NCI-H226 (cell line): ENCODE measurements around the gene NHLRC1.
A peak's percentile ranks its signal among the peaks of the same experiment; 100 is the strongest.
"Not testable (repeated sequence)": the region's sequence is repeated elsewhere in the genome, so short reads cannot be mapped to it uniquely, and the experiment has no call there.

Source experiments
- DNase-seq: peaks from one replicate; pipeline ENCODE4 v3.0.0-alpha.2; 2015

Gene NHLRC1

DNA sequence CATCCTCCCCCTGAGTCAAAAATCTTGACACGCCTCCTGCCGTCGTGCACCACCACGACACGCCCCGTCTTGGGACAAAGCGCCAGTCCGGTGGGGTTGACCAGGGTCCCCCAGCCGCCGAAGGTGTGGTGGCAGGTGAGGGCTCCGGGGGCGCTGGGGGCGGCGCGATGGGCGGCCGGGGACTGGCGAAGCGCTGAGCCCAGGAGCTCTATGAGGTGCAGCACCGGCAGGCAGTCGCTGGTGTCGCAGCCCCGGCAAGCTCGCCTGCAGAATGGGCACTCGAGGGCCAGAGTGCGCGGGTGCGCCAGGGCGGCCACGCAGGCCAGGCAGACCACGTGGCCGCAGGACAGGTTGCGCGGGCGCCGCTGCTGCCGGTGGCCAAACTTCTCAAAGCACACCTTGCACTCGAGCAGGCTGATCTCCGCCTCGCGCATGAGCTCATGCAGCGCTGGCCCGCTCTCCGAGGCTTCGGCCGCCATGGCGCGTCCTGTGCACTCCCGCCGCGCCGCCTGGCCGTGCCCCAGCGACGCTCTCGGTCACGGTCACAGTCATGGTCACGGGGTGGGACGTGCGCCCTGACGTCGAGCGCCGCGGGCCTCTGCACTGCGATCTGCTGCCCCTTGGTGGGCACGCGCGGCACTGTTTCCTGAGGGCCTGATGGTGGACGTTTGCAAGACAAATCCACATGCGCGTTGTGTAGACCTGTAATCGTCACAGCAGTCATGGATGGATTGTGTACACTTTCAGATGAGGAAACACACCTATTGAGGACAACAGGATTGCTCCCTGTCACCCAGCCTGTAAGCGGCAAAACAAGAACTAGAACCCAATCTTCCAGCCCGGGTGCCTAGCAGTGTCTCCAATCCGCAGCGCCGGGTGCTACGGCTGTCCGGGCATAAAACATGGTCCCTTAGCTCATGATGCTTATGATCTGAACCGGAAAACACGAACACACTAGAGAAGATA lies at the start of gene NHLRC1:
Gene NHLRC1 (minus strand): TSS at position 550 of the 966 bp plus-strand sequence. CDS start 71 bp downstream, at position 479.
- peak; percentile 65 for DNase-seq

DNA sequence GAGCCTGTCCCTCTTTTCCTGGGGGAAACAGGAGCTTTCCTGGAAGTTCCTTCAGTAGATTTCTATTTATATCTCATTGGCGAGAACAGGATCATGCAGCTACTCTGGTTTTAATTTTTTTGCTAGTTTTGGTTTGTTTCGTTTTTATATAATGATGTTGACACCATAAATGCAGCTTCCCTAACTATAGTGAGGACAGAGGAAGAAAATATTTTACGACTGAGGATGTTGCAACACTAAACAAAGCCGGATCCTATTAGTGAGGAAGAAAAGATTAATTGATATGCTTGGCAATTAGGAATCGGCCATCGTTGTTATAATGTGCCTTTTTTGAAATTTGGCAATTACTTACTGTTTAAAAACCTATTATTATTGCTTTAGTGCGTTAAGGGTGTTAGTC lies 49.4 kb upstream of the NHLRC1 start:
- DNase-seq = no peak

DNA sequence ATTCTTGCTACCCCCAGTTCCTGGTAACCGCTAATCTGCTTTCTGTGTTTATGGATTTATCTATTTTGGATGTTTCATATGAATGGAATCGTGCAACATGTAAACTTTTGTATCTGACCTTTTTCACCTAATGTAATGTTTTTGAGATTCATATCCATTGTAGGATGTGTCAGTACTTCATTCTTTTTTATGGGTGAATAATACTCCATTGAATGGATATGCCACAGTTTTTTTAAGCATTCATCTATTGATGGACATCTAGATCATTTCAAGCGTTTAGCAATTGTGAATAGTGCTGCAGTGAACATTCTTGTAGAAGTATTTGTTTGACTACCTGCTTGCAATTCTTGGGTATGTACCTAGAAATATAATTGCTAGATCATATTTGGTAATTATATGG lies 45.8 kb upstream of the NHLRC1 start:
- DNase-seq = no peak

DNA sequence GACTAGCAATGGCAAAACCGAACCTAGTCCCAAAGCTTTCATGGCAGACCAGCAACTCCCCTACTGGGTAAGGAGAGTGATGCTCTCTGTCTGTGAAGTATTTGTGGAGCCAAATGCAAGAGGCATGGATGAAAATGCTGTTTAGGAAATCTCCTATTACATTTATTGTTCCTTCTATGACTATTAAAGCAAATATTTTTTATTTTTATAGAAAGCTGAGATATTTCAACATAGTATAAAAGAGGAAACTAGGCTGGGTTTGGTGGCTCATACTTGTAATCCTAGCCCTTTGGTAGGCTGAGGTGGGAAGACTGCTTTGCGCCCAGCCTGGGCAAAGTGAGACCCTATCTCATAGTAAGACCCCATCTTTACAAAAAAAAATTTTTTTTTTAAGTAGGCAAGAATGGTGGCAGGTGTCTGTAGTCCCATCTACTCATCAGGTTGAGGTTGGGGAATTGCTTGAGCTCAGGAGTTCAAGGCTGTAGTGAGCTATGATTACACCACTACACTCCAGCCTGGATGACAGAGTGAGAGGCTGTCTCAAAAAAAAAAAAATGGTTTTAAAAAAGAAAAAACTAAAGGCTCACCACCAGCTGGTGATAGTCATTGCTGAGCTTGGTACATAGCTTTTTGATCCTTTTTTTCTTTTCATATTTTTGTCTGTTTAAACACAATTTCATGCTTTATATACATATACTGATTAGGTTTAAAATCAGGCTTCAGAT lies 44.0 kb upstream of the NHLRC1 start:
- DNase-seq = no peak

DNA sequence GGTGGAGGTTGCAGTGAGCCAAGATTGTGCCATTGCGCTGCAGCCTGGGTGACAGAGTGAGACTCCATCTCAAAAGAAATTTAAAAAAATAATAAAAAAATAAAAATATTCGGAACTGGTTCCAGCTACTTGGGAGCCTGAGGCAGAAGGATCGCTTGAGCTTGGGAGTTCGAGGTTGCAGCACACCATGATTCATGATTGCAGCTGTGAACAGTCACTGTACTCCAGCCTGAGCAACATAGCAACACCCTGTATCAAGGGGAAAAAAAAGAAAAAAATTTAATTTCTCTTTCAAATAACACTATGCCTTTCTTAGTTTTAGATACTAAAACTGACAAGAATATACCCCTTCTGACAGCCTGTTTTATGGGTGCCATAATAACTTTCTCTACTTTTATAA lies 43.3 kb upstream of the NHLRC1 start:
- no peak for DNase-seq

DNA sequence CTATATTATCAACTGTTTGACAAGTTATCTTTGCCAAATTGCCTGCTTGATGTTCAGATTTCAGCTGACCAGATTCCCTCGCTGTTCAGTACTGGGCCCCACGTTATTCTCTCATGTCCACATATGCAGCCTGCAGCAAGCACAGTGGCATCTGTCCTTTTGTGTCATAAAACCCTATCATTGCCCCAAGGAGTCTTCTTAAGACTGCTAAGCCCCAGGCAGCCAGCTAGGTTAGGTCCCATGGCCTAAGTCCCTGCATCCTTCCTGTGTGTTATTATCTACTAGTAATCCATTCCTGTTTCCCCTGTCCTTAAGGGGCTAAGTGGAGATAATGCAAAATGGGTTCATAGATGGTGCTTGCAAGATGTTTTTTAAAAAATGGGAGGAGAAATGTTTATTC lies 39.9 kb upstream of the NHLRC1 start:
- no peak for DNase-seq

DNA sequence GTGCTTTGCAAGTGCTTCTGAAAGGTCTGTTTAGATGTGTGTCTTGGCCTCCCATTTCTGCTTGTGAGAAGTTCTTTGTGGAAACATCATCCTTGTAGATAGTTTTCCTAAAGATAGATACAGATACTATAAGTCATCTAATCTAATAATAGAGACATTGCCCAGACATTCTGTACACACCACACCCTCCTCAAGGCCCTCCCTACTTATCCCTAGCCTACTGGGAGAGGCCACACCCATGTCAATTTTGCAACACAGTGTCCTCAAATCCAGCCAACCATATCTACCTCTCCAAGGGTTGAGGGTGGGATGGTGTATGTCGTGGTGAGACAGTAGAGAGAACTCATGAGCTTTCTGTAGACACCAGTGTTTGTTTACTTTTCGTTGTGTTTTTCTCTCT lies 39.0 kb upstream of the NHLRC1 start:
- no peak for DNase-seq

DNA sequence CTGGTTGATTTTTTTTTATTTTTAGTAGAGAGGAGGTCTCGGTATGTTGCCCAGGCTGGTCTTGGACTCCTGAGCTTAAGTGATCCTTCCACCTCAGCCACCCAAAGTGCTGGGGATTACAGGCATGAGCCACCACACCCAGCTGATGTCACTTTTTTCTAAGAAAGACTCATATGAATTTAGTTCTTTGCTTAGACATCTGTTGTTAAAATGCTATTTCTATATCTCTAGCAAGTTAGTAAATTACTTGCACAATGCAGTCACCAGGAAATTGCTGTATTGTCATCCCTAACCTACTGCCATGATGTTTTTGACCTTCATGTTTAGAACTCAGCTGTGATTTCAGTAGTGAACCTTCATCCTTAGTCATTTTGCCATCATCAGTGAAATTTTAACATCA lies 38.4 kb upstream of the NHLRC1 start:
- no peak for DNase-seq

DNA sequence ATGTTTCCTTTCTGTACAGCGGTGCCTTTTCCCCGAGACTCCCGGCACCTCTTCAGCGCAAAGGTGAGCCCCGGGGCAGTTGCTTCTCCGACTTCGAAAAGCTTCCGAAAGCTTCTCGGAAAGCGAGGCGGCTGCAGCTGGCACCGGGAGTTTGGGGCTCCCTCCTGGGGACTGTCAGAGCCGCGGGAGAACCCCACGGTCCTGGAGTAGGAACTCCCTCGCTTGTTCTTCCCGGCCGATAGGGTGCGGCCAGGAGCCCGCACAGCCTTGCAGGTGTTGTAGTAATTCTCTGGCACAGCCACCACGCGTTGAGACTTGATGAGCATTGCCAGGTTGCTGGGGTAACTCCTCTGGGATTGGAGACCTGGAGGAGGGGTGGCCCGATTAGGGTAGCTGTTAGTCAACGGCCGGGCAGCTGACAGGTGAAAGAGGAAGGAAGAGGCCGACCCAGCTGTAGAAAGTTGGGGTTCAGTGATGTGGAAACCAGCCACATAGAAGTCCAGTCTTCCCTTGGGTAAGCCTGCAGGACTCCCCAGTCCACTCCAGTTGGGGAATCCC lies 33.5 kb upstream of the NHLRC1 start:
- peak; percentile 80 for DNase-seq

DNA sequence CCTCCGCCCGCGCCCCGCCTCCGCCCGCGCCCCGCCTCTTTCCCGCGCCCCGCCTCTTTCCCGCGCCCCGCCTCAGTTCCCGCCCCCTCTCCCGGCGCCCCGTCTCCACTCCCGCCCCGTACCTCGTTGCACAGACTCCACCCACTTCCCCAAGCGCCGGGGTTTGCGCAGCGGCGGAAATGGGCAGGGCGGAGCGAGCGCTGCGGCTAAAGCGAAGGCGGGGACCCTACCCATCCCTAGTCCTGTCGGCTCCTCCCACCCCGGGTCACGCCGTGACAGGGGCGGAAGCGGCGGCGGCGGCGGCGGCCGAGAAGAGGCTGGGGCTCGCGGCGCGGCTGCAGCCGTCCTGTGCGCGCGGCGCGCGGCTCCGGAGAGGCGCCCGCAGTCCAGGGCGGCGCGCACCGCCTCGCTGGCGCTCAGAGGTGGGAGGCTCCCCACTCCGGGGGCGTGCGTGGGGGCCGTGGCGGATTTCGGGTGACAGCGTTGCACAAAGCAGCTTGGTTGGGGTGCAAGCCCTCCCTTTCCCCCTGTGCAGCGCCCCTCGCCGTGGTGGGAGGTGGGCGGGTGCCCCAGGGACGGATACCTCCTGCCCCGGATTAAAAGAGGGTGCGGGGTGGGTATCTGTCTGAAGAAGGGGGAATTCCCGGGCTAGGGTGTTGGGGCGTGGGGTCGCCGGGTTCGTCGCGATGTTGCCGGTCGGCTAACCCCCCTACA lies 32.8 kb upstream of the NHLRC1 start, which contains the start of gene KDM1B:
Gene KDM1B (plus strand): TSS at position 273 of the 714 bp plus-strand sequence. CDS start 4,474 bp downstream, outside the sequence.
- peak; percentile 93 for DNase-seq

DNA sequence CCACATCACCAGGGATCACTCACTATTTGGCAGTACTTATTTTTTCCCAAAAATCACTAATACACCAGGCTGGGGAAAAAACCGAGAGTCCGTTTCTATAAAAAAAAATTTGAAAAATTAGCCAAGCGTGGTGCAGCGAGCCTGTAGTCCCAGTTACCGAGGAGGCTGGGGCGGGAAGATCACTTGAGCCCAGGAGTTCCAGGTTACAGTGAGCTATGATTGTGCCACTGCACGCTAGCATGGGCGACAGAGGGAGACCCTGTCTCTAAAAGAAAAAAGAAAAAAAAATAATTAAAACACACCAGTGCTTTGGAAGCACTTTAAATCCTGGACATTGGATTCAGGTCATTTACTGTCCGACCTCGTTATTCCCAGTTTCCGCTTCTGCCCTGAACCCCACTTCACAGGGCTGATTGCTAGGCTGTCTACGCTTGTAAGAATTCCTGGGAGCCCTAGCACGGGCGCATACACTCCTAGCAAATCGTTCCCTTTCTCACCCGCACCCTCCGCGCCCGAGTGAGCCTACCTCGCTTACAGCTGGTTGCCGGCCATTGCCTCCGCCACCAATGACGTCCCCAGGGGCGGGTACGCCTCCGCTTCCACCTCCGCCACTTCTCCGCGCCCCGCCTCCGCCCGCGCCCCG lies 32.2 kb upstream of the NHLRC1 start, which contains the start of gene TPMT:
Gene TPMT (minus strand): TSS at position 571 of the 643 bp plus-strand sequence. CDS start 5,950 bp downstream, outside the sequence.
- DNase-seq = no peak

DNA sequence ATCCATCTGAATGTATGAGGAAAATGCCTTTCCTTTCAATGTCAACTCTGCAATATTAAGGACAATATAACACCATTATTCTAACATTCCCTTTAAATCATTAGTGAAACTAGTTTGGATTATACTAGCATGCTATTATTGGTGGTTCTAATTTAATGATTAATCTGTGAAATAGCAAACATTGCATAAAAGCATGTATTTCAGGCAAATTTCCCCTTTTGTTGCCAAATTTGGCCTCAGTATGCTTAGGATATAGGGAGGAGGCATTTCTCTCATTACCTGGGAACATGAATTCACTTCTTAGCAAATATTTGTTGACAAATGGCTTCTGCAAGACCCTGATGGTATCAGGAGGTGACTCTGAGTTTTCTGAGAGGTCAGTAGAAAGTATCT lies 30.8 kb upstream of the NHLRC1 start:
- DNase-seq = no peak

DNA sequence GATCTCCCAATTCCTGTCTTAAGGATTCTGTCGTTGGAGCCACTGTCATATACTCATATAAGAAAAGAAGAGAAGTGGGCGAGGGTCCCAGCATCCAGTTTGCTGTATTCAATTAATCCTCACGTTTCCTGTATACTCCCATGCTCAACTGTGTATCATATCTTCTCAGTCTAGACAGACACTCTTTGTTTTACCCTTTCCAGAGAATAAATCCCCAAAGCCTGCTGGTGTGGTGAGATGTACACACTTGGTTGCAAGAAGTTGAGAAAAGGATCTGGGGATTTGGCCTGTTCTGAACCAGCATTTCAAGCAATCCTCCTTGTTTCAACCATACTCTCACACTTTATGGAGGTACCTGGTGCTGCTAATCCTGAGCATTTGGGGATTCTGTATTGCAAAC lies 29.3 kb upstream of the NHLRC1 start:
- DNase-seq = no peak

DNA sequence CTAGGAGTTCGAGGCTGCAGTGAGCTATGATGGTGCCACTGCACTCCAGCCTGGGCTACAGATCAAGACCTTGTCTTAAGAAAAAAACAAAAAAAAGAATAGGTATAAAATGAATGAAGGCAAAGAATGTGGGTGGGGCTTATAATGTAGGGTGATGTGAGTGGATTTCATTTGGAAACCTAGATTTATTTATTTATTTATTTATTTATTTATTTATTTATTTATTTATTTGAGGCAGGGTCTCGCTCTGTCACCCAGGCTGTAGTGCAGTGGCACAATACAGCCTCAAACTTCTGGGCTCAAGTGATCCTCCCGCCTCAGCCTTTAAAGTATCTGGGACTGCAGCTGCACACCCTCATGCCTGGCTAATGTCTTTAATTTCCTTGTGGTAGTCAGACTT lies 28.9 kb upstream of the NHLRC1 start:
- DNase-seq = not testable (repeated sequence)

DNA sequence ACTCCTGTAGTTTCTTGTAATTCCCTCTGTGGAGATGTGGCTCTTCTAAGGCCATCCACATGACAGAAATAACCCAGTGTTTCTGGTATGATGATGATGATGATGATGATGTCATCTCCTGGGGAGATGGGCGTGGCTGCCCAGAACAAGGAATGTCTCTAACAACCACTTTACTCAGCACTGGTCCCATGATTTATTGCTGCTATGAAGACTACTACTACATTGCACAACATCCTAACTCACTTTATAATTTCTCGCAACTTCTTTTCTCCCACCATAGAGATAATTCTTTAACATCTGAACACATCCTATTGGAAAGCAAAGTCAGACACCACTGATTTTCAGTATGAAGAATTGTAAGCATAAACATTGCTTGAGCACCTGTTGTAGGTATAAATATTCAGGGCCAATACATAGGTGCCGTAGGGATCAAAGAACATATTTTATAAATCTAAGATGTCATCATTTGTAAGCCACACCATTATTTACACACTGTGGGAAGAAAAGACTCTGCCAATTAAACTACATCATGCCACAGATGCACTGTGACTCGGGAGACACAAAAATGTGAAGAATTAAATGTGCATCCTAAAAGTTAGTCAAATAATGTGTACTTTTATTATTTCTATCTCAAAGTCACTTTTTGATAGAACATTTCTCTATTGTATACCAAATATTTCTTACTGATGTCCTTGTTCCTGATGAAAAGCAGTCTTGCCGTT lies 26.0 kb upstream of the NHLRC1 start:
- DNase-seq = peak; percentile 86

DNA sequence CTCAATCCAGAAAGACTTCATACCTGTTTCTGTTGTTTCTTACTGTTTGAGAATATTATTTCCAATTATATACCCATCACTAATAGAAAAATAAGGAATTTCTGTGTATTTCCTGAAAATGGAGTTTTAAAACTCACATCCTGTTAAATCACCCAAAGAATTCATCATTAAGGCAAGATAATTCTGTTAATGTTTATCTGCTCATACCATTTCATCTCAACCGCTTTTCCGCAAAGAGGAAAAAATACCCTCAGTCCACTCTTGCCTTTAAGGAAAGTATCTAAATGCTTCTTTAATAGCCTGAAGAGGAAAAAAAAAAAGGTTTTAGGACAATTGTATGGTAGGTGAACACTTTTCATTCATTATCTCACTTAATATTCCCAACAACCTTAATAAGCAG lies 25.1 kb upstream of the NHLRC1 start:
- no peak for DNase-seq

DNA sequence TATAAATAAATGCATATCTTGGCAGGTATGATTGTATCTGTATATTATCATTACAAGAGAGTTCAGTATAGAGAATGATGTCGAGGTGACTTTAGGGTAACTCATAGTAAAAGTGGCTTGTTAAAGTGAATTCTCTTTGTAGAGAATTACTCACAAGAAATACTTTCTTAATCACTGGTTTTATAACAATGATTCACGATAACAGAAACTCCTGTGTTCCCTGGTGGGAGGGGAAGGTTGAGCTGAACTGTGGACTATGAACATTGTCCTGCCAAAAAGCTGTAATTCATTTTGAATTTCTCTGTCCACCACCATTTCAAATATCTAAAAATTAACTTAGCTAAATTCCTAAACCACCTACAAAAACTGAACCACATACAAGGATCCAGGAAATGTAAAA lies 24.7 kb upstream of the NHLRC1 start:
- peak; percentile 54 for DNase-seq

DNA sequence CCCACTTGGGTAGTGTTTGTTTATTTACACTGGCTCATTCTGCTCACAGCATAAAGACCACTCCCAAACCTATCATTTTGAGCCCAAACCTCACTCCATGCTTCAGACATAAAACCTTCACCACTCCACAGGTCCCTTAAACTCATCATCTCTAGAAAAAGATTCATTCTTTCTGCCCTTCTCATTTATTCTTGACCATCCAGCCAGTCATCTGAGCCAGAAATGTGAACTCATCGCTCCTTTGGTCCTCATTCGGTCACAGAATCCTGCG lies 20.0 kb upstream of the NHLRC1 start:
- no peak for DNase-seq

DNA sequence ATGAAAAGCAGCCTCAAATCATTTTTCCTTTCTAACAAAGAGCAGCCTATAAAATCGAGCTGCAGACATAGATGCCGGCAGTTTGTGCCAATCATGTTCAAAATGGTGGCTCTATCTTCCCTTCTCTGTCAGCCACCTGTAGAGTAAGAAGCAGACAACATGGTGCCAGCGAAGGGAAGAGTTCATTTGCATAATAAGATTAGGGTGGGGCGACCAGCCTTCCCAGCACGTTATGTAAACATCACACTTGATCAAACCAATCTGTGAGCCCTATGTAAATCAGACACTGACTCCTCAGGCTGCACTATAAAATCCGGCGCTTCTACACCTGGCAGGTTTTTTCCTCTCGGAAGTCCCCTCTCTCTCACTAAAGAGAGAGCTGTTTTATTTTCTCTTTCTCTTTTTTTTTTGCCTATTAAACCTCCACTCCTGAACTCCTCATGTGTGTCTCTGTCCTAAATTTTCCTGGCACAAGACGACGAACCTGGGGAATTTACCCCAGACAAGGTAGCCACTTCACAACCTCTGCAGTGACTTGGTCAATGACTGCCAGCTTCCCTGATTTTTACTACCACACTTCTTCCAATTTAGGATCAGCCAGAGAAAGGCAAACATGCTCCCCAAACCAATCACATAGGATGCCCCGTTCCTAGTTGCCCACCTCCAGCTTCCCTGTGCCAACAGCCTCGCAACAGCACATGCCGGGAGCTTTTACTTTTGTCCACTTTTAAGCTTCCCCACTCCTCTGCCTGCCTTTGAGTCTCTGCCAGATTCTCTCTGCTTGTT lies 19.5 kb upstream of the NHLRC1 start:
- DNase-seq = no peak

DNA sequence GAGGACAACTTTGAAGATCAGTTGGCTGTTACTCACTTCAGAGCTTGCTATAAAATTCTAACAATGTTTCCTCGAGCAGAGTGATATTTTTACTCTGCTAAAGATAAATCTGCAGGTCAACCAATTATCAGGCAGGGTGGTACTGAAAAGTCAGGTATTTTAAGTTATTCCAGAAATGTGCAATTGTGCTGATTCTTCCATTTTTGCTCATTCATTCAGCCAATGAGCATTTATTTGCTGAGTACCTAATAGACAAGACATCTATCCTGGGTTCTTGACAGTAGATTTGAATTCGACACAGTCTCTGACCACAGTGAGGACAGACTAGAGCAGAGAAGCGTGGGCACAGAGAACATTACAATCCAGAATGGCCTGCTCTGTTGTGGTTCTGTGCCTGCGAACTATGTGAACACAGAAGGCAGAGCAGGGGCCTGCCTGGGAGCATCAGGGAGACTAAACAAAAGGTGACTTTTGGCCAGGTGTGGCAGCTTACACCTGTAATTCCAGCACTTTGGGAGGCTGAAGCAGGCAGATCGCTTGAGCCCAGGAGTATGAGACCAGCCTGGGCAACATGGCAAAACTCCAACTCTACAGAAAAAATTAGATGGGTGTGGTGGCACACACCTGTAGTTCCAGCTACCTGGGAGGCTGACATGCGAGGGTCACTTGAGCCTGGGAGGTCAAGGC lies 17.6 kb upstream of the NHLRC1 start:
- DNase-seq = no peak
